Fibroblast of pulmonary artery (primary cell): Measurements from ENCODE around the gene CANT1.

ENCODE experiments used
- DNase-seq: peaks from one replicate; pipeline ENCODE4 v3.0.0-alpha.2; 2010; ENCODE audit warnings: low read depth
- H3K4me3 ChIP-seq: replicated peaks from 2 replicates; pipeline ENCODE4 v1.5.1; 2011; ENCODE audit warnings: low read depth, mild to moderate bottlenecking, control low read depth, low read length, moderate library complexity
- TF ChIP-seq, protein P1 (sequence below): IDR thresholded peaks from 2 replicates; pipeline ENCODE4 v1.5.1; 2011; ENCODE audit warnings: mild to moderate bottlenecking, control low read depth, low read length, inconsistent platforms; ENCODE audit errors: missing control alignments

Gene CANT1

DNA sequence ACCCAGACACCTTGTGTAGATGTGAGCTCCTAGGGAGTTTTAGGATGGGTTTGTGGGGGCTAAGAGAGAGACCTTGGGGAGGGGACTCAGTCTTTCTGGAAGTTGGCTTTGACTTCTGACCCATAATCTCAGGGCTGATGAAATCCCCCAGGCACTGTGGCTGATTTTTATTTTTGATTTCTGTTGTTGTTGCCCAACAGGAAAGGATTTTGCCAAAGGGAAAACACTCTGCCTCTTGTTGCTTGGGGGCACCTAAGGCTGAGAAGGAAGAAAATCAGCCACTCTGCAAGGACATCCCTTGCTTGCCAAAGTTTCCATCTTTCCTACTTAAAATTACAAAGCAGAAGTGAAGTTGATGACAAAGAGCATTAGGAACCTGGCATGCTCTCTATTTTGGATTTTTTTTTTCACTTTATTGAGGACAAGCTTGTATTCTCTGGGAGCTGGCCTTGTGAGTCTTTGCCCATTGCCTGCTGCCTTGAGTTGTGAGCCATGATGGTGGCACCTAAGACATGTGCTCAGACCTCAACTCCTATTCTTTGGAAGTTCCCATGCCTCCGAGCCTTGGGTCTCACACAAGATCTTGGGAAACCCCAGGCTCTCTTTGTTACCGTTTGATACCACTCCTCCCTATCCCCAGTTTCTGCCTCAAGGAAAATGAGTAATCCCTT, 11.2 kb upstream of the CANT1 start:
- TF ChIP-seq, protein P1, sequence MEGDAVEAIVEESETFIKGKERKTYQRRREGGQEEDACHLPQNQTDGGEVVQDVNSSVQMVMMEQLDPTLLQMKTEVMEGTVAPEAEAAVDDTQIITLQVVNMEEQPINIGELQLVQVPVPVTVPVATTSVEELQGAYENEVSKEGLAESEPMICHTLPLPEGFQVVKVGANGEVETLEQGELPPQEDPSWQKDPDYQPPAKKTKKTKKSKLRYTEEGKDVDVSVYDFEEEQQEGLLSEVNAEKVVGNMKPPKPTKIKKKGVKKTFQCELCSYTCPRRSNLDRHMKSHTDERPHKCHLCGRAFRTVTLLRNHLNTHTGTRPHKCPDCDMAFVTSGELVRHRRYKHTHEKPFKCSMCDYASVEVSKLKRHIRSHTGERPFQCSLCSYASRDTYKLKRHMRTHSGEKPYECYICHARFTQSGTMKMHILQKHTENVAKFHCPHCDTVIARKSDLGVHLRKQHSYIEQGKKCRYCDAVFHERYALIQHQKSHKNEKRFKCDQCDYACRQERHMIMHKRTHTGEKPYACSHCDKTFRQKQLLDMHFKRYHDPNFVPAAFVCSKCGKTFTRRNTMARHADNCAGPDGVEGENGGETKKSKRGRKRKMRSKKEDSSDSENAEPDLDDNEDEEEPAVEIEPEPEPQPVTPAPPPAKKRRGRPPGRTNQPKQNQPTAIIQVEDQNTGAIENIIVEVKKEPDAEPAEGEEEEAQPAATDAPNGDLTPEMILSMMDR = no peak
- peak; percentile 76 for DNase-seq

DNA sequence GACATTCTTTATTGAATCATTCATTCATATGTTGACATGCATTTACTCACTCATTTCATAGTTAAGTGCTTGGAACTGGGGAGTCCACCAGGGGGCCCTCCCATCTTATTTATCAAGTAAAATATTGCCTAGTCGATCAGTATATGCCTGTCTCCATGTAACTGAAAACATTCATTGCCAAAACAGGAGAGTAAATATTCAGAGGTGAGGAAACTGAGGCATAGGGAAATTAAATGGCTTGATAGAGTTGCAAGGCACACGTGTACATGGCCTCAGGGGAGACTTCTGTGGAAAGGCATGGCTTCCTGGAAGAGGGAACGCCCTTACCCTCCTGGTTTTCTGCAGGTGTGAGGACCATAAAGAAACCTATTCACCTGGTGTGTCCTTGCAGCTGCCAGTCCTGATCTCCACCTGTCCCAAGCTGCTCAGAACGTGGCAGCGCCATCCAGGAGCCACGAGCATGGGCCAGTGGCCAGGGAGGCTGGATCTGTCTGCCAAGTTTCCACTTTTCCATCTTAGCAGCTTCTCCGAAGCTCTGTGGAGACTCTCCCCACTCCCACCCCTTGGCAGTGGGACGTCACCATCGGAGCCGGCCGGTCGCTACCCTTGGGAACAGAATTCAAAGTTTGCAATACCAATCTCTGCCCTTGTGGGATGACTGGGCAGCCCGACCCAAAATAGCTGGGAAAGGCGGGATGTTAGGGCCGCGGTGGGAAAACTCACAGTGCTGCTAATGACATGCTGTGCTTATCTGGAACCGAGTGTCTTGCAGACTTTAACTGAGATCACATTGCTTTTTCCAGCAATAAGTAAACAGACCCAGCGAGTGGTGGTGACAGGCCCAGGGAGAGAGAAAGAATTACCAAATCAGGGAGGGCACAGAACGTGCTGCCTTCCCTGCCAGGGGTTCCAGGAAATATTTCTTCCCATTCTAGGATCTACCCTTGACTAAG, 10.3 kb upstream of the CANT1 start:
- peak; percentile 91 for DNase-seq
- TF ChIP-seq, protein P1 = peak; percentile 78
- H3K4me3 ChIP-seq = no peak overlapping the region

More for the DNA sequence above, 11.2 kb upstream of the CANT1 start:
- H3K4me3 ChIP-seq = no peak overlapping the region

DNA sequence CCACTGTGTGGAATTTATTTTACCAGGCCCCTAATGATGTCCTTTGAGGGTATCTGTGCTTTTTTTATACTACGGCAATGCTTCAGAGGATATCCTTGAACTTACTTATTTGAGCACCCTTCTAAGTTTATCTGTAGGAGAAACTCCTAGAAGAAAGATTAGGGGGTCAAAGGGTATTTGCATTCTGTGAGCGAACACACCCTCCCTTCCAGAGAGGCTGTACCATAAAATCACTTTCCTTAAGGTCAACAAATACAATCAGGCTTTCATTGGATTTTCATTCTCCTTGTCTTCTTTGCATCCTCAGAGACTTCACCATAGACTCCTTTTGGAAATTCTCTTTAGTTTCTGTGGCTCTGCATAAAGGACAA, 9.7 kb upstream of the CANT1 start:
- TF ChIP-seq, protein P1 = no peak
- no peak overlapping the region for H3K4me3 ChIP-seq
- DNase-seq = no peak

DNA sequence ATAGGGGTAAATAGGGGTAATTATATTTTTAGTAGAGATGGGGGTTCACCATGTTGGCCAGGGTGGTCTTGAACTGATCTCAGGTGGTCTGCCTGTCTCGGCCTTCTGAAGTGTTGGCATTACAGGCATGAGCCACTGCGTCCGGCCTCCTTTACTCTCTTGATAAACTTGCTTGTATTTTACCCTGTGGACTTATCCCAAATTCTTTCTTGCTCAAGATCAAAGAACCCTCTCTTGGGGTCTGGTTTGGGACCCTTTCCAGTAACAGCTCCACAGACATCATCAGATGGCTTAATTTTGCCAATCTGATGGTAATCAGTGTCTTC, 8.8 kb upstream of the CANT1 start:
- TF ChIP-seq, protein P1 = no peak
- no peak for DNase-seq
- H3K4me3 ChIP-seq = no peak overlapping the region

DNA sequence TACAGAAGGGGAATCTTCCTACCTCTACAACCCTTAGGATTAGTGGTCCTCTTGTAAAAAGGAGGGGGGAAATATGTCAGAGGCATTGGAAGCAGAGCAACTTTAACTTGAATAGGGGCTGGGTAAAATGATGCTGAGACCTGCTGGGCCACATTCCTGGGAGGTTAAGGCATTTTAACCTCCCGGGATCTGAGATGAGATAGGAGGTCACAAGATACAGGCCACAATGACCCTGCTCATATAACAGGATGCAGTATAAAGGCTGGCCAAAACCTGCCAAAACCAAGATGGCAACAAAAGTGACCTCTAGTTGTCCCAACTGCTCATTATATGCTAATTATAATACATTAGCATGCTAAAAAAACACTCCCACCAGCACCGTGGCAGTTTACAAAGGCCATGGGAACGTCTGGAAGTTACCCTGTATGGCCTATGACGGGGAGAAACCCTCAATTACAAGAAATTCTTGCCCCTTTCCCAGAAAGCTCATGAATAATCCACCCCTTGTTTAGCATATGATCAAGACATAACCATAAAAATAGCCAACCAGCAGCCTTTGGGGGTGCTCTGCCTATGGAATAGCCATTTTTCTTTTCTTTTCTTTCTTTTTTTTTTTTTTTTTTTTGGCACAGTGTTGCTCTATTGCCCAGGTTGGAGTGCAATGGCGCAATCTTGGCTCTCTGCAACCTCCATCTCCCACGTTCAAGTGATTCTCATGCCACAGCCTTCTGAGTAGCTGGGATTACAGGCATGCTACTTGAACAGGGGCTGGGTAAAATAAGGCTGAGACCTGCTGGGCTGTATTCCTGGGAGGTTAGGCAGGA, 8.2 kb upstream of the CANT1 start:
- TF ChIP-seq, protein P1 = no peak
- no peak overlapping the region for H3K4me3 ChIP-seq
- peak; percentile 73 for DNase-seq

DNA sequence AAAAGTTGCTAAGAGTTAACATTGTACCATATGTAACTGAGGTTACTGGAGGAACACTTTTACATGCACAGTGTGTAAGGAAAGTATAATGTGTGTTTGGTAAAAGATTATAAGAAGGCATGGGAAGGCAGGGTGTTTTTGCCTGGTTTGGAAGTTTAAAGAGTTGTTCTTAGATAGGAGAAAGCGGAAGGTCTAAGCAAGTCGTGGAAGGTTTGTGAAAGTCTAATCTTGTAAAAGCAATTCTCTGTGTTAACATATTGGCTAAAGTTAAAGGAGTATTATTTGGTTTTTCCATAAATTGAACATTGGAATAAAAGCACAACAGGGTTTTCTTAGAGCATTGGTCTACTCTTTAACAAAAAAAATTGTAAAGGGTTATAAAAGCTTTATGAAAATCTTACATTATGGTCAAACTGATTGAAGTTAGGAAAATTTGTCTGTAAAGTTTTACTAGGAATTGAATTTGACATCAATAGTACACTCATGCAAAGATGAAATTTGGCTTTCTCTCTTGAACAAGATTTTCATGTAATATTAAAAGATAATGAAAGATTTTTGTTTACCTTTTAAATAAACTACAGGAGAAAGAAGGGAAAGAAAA, 4.7 kb upstream of the CANT1 start:
- H3K4me3 ChIP-seq = no peak overlapping the region
- DNase-seq = no peak
- TF ChIP-seq, protein P1 = no peak
